GM20431 (cell line): ENCODE data around the gene ARFGEF3.

ENCODE experiments used
- in situ Hi-C: fragments of 300-500 bp; cut with MseI, MboI; formaldehyde crosslinking; loops from one replicate; pipeline ENCODE4 v1.15.0; 2020; ENCODE audit warnings: low sequenced_read_pairs; ENCODE audit not compliant: unreplicated experiment

ARFGEF3 gene

GRCh38 chr6:138264372-138264880, 102.7 kb downstream of the ARFGEF3 start:
- in situ Hi-C loops: no loop called here

- in situ Hi-C loops: no loop called here
These were observed 104.4 kb downstream of the ARFGEF3 start for GRCh38 chr6:138266095-138266494.

GRCh38 chr6:138267971-138268895, 106.5 kb downstream of the ARFGEF3 start:
- in situ Hi-C loops: no loop called here

GRCh38 chr6:138271451-138271850, 109.7 kb downstream of the ARFGEF3 start:
- in situ Hi-C loops: no loop called here

- in situ Hi-C loops: no loop called here
These were observed 111.0 kb downstream of the ARFGEF3 start for GRCh38 chr6:138272533-138273315.

GRCh38 chr6:138275976-138276375, 114.2 kb downstream of the ARFGEF3 start:
- in situ Hi-C loops: no loop called here

- in situ Hi-C loops: no loop called here
These were observed 116.1 kb downstream of the ARFGEF3 start for GRCh38 chr6:138277835-138278234.

GRCh38 chr6:138278326-138278725, 116.6 kb downstream of the ARFGEF3 start:
- in situ Hi-C loops: no loop called here

- in situ Hi-C loops: loop anchor here (10.0 kb wide), 1 partner anchor 171 kb away; no protein-coding TSS in a partner anchor
These were observed 124.1 kb downstream of the ARFGEF3 start for GRCh38 chr6:138285800-138286199.

- in situ Hi-C loops: loop anchor here (10.0 kb wide), 1 partner anchor 172 kb away; no protein-coding TSS in a partner anchor
These were observed 125.0 kb downstream of the ARFGEF3 start for GRCh38 chr6:138286698-138287097.

GRCh38 chr6:138287144-138287955, 125.6 kb downstream of the ARFGEF3 start:
- in situ Hi-C loops: loop anchor here (10.0 kb wide), 1 partner anchor 173 kb away; no protein-coding TSS in a partner anchor

- in situ Hi-C loops: loop anchor here (10.0 kb wide), 1 partner anchor 174 kb away; no protein-coding TSS in a partner anchor
These were observed 126.8 kb downstream of the ARFGEF3 start for GRCh38 chr6:138288428-138289085.

GRCh38 chr6:138289739-138290138, 128.0 kb downstream of the ARFGEF3 start:
- in situ Hi-C loops: loop anchor here (10.0 kb wide), 1 partner anchor 175 kb away; no protein-coding TSS in a partner anchor

GRCh38 chr6:138290423-138290962, 128.8 kb downstream of the ARFGEF3 start:
- in situ Hi-C loops: no loop called here

GRCh38 chr6:138291036-138291848, 129.5 kb downstream of the ARFGEF3 start:
- in situ Hi-C loops: no loop called here

GRCh38 chr6:138291849-138292181, 130.1 kb downstream of the ARFGEF3 start:
- in situ Hi-C loops: no loop called here

GRCh38 chr6:138292482-138292881, 130.7 kb downstream of the ARFGEF3 start:
- in situ Hi-C loops: no loop called here
